ENCODE results near the gene NUBP2. TPM values are rescaled to one million over a fixed set of nuclear protein-coding genes. Genes with fewer than 3 reads are reported as not detected.

The NUBP2 gene
- total RNA-seq, 1 experiment from 2014 or later, result 95.1 TPM

GRCh38 chr16:1807626-1808025 lies 24.9 kb downstream of the NUBP2 start:
- intact Hi-C loops (cut with micrococcal nuclease), result no loop called here
- POLR2A ChIA-PET (ENCODE audit: unreplicated experiment), result no interaction called here

DNA sequence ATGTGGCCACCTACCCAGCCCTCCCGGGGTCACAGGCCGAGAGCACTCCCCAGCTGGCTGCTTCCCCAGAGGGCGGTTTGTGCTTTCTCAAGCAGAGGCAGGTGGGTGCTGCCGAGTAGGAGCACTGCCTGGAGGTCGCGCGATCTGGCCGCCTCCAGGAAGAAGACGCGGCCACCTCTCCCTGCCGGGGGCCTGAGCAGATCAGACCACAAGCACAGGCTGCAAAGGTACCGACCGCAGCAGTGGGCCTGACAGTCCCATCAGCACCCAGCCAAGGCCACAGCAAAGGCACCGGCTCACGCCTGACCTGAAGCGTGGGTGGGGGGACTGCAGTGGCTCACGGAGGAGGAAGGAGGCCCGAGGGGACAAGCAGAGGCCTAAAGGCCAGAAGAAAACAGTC lies 25.9 kb downstream of the NUBP2 start:
- Histone ChIP-seq H3F3A (ENCODE audit: low read length, unreplicated experiment) (no peaks in the 10 kb centered on the region), H3K27me3 (ENCODE audit: low read length) (no peaks in the 10 kb centered on the region), H3K9me3 (ENCODE audit: low read length) (no peaks in the 10 kb centered on the region), H3K4me1 (ENCODE audit: insufficient read depth, low read length) (no peaks in the 10 kb centered on the region), H2AFZ (ENCODE audit: low read length) (no peak overlapping the region), H3K4me2 (ENCODE audit: low read length) (no peak overlapping the region), H3K9me2 (replicated peaks; ENCODE audit: low read length) (no peaks in the 10 kb centered on the region), H3K4me3 (ENCODE audit: low read length) (no peak overlapping the region), H4K20me1 (ENCODE audit: low read length) (no peaks in the 10 kb centered on the region), H3K79me2 (ENCODE audit: low read length) (no peaks in the 10 kb centered on the region), H3K36me3 (ENCODE audit: low read depth, low read length) (no peaks in the 10 kb centered on the region), H3K9ac (ENCODE audit: low read length) (no peak overlapping the region), H3K27ac (ENCODE audit: low read length) (no peak overlapping the region)
- intact Hi-C loops (cut with micrococcal nuclease), result no loop called here
- CTCF ChIA-PET, result no interaction called here
- DNase-seq (no peak), ATAC-seq (no peak)
- TF ChIP-seq EZH2phosphoT487 (IDR thresholded peaks at IDR 0.05; ENCODE audit: borderline replicate concordance, low read length) (no peak), EZH2 (IDR thresholded peaks at IDR 0.05; ENCODE audit: low read length, unreplicated experiment) (no peak), CTCF (conservative IDR thresholded peaks at IDR 0.05; ENCODE audit: low read depth, low read length) (no peak)
- BruUV-seq (replicated peaks), result no TSS peak
- POLR2A ChIA-PET (ENCODE audit: unreplicated experiment), result no interaction called here

More at GRCh38 chr16:1807626-1808025, 24.9 kb downstream of the NUBP2 start:
- H3K27ac ChIP-seq (ENCODE audit: low read length), result no peak overlapping the region
- H3K36me3 ChIP-seq (ENCODE audit: low read depth, low read length), result no peaks in the 10 kb centered on the region
- H3F3A ChIP-seq (ENCODE audit: low read length, unreplicated experiment), result no peaks in the 10 kb centered on the region
- no peak for ATAC-seq
- no peaks in the 10 kb centered on the region for H3K4me1 ChIP-seq (ENCODE audit: insufficient read depth, low read length)
- H3K9me3 ChIP-seq (ENCODE audit: low read length), result no peaks in the 10 kb centered on the region
- H2AFZ ChIP-seq (ENCODE audit: low read length), result no peak overlapping the region
- DNase-seq, result no peak
- no peaks in the 10 kb centered on the region for H3K79me2 ChIP-seq (ENCODE audit: low read length)
- no peaks in the 10 kb centered on the region for H3K9me2 ChIP-seq (replicated peaks; ENCODE audit: low read length)
- TF ChIP-seq EZH2 (IDR thresholded peaks at IDR 0.05; ENCODE audit: low read length, unreplicated experiment), result no peak
- no peak for TF ChIP-seq EZH2phosphoT487 (IDR thresholded peaks at IDR 0.05; ENCODE audit: borderline replicate concordance, low read length)
- TF ChIP-seq CTCF (conservative IDR thresholded peaks at IDR 0.05; ENCODE audit: low read depth, low read length), result no peak
- no peak overlapping the region for H3K4me3 ChIP-seq (ENCODE audit: low read length)
- H3K4me2 ChIP-seq (ENCODE audit: low read length), result no peak overlapping the region
- H3K9ac ChIP-seq (ENCODE audit: low read length), result no peak overlapping the region
- BruUV-seq (replicated peaks), result no TSS peak
- CTCF ChIA-PET, result no interaction called here
- H4K20me1 ChIP-seq (ENCODE audit: low read length), result no peaks in the 10 kb centered on the region
- H3K27me3 ChIP-seq (ENCODE audit: low read length), result no peaks in the 10 kb centered on the region

- DNase-seq (no peak), ATAC-seq (no peak)
- Histone ChIP-seq H3K9ac (ENCODE audit: low read length) (no peak overlapping the region), H3K9me3 (ENCODE audit: low read length) (no peaks in the 10 kb centered on the region), H4K20me1 (ENCODE audit: low read length) (no peaks in the 10 kb centered on the region), H3F3A (ENCODE audit: low read length, unreplicated experiment) (no peaks in the 10 kb centered on the region), H3K9me2 (replicated peaks; ENCODE audit: low read length) (no peaks in the 10 kb centered on the region), H3K27ac (ENCODE audit: low read length) (no peak overlapping the region), H3K27me3 (ENCODE audit: low read length) (no peaks in the 10 kb centered on the region), H3K79me2 (ENCODE audit: low read length) (no peaks in the 10 kb centered on the region), H3K4me1 (ENCODE audit: insufficient read depth, low read length) (no peaks in the 10 kb centered on the region), H3K4me2 (ENCODE audit: low read length) (no peak overlapping the region), H3K4me3 (ENCODE audit: low read length) (no peak overlapping the region), H2AFZ (ENCODE audit: low read length) (no peak overlapping the region), H3K36me3 (ENCODE audit: low read depth, low read length) (no peaks in the 10 kb centered on the region)
- TF ChIP-seq CTCF (conservative IDR thresholded peaks at IDR 0.05; ENCODE audit: low read depth, low read length) (no peak), EZH2 (IDR thresholded peaks at IDR 0.05; ENCODE audit: low read length, unreplicated experiment) (no peak)
- ChIA-PET POLR2A (ENCODE audit: unreplicated experiment) (no interaction called here), CTCF (no interaction called here)
- intact Hi-C loops (cut with micrococcal nuclease), result no loop called here
- BruUV-seq (replicated peaks), result no TSS peak
These were observed 26.6 kb downstream of the NUBP2 start for GRCh38 chr16:1809281-1809801.

Measured in PC-3 (cell line).